NB4 (cell line): ENCODE data around the gene IFNW1.

Experiments
- CTCF ChIP-seq: IDR thresholded peaks from one replicate; pipeline ENCODE4 v1.5.1; 2012; ENCODE audit warnings: low read depth, low read length
- MYC ChIP-seq: IDR thresholded peaks from 2 replicates; pipeline ENCODE4 v1.6.1; 2011; ENCODE audit warnings: low read depth, low read length
- POLR2A ChIP-seq: IDR thresholded peaks from 2 replicates; pipeline ENCODE4 v1.6.1; 2011; ENCODE audit warnings: mild to moderate bottlenecking; ENCODE audit not compliant: insufficient read length; ENCODE audit errors: extremely low read depth
- TF ChIP-seq, protein P1 (sequence below): IDR thresholded peaks from 2 replicates; pipeline ENCODE4 v1.6.1; 2011; ENCODE audit warnings: low read depth, low read length

- TF ChIP-seq POLR2A: no peak
- no peak for TF ChIP-seq CTCF
- TF ChIP-seq, protein P1, sequence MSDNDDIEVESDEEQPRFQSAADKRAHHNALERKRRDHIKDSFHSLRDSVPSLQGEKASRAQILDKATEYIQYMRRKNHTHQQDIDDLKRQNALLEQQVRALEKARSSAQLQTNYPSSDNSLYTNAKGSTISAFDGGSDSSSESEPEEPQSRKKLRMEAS: no peak
- no peak for TF ChIP-seq MYC
Observed at GRCh38 chr9:21155501-21155900, 13.9 kb upstream of the IFNW1 start.
